ENCODE measurements around the gene AQP5.

AQP5 gene

GRCh38 chr12:49932533-49933130 is 29.0 kb upstream of the AQP5 start:
- DNase-seq (ENCODE audit: low spot score) = no peak

- DNase-seq (ENCODE audit: low spot score) = no peak
Measured at GRCh38 chr12:49933796-49934195, 27.9 kb upstream of the AQP5 start.

- no peak for DNase-seq (ENCODE audit: low spot score)
Measured at GRCh38 chr12:49934505-49934904, 27.2 kb upstream of the AQP5 start.

GRCh38 chr12:49936925-49937324 is 24.7 kb upstream of the AQP5 start:
- no peak for DNase-seq (ENCODE audit: low spot score)

GRCh38 chr12:49937639-49938300 is 23.9 kb upstream of the AQP5 start:
- DNase-seq (ENCODE audit: low spot score) = no peak

DNA sequence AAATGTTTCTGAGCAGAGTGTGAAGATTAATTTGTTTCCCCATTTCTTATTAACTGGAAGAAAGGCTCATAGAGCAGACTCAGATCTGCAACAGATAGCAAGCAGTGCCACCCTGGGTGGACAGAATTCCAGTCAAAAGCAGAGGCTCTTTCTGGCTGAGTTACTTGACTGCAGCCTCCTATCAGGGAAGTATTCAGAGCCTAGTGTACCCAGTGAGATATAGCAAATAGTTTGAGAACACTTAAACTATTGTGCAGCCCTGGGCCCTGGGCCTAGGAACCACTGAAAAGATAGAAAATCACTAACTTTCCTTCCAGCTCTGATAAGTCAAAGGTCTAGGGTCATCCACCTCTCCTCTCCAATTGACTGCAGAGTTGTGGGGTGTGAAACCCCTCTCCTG is 22.4 kb upstream of the AQP5 start:
- no peak for DNase-seq (ENCODE audit: low spot score)

DNA sequence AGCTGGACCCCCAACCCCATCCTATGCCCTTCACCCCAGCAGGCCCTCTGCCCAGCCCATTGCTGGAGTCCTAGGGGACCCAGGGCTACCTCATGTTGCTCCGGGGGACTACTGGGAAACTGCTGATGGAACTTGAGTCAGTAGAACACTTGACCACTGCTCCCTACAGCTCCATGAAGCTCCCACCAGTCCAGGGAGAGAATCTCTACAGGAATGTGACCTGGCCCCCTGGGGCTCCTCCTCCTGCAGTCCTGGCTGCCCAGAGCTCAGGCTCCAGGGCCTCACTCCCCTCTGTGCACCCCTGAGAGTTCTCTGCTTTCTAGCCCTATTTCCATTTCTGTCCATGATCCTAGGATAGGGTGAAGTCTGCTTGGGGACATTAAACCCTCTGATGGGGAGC is 22.0 kb upstream of the AQP5 start:
- DNase-seq (ENCODE audit: low spot score) = no peak

- no peak for DNase-seq (ENCODE audit: low spot score)
Measured at GRCh38 chr12:49941556-49942511, 19.8 kb upstream of the AQP5 start.

DNA sequence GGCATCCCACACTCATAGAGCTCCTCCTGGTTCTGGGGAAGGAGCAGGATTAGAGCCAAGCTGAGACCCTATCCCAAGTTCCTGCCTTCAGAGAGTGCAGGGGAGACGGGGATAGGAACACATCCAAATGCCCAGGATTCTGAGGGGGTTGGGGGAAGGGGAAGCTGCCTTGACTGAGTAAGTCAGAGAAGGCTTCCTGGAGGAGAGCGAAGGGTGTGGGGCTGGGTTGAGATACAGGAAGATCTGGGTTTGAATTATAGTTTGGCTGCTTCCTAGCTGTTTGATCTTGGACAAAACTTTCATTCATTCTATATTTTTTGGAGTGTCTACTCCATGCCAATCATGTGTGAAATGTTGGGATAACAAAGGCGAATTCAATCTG is 19.2 kb upstream of the AQP5 start:
- DNase-seq (ENCODE audit: low spot score) = peak; percentile 14

- no peak for DNase-seq (ENCODE audit: low spot score)
Measured at GRCh38 chr12:49942921-49943624, 18.6 kb upstream of the AQP5 start.

- no peak for DNase-seq (ENCODE audit: low spot score)
Measured at GRCh38 chr12:49943625-49943960, 18.1 kb upstream of the AQP5 start.

DNA sequence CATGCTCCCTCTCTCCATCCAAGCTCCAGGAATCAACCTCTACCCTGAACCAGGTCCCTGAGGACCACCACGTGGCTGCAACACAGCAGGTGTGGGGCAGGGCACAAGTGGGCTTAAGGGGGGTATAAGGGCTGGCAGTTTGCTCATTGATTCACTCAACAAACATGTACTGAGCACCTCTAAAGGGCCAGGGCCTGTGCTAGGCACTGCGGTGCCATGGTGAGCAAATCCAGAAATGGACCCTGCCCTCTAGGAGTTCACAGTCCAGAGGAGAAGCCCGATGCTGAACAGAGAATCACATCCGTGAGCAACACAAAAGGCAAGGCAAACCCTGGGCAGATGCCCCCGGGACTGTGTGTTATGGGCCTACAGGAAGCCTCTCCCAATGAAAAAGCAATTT is 17.6 kb upstream of the AQP5 start:
- DNase-seq (ENCODE audit: low spot score) = no peak

- no peak for DNase-seq (ENCODE audit: low spot score)
Measured at GRCh38 chr12:49944718-49945117, 17.0 kb upstream of the AQP5 start.

- peak; percentile 75 for DNase-seq (ENCODE audit: low spot score)
Measured at GRCh38 chr12:49945394-49946080, 16.1 kb upstream of the AQP5 start.

GRCh38 chr12:49946086-49946485 is 15.6 kb upstream of the AQP5 start:
- no peak for DNase-seq (ENCODE audit: low spot score)

DNA sequence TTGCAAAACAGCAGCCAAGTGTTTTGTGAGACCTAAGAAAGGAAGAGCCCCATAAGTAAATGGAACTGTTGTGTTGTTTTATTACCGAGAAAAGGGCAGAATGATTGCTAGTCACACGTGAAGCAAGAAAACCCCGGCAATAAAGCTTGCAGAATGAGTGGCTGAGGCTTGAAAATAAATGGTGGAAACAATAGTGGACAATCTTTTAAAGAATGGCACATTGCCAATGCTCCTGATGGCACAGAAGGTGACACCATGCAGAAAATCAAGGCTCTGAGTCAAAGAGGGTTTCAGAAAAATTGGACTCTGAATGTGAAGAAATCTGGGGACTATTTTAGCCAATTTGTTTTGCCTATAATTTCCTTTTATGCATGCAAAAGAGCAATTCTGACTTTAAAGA is 15.2 kb upstream of the AQP5 start:
- no peak for DNase-seq (ENCODE audit: low spot score)

- DNase-seq (ENCODE audit: low spot score) = no peak
Measured at GRCh38 chr12:49947593-49948226, 14.0 kb upstream of the AQP5 start.

DNA sequence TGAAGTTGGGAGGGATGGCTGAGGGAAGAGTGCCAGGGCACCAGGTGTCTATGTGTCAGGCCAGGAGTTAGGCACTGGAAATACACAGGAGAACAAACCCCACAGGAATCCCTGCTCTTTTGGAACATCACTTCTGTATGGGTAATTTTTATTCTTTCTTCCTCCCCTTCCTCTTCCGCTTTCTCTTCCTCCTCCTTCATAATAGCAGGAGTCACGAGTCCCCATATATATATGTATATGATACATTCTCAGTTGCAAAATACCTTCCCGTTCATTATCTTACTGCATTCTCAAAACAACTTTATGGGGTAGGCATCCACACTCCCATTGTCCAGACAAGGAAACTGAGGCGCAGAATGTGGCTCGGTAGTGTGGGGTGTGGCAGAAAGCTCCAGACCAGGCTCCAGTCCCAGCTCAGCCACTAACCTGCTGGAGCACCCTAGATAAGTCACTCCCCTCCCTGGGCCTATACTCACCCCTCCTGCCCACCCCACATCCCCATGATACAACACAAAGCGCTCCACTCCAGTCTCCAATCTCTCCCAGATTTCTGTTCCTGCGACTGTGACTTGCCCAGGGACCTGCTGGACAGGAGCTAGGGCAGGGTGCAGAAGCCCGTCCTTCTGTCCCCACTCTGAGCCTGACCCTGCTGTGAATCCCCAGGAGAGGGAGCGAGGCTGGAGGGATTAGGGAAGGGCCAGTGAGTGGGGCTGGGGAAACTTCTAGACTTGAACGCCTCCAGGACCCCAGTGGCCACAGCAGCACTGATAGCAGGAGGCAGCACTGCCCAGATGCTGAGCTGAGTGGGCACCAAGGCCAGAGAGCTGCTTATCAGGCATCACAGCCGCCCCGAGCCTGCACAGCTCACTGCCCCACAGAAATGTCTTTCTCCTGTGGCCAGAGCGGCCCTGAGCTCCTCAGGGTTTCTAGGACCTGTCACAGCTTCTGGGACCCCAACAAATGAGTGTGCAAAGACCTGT is 12.5 kb upstream of the AQP5 start:
- no peak for DNase-seq (ENCODE audit: low spot score)

DNA sequence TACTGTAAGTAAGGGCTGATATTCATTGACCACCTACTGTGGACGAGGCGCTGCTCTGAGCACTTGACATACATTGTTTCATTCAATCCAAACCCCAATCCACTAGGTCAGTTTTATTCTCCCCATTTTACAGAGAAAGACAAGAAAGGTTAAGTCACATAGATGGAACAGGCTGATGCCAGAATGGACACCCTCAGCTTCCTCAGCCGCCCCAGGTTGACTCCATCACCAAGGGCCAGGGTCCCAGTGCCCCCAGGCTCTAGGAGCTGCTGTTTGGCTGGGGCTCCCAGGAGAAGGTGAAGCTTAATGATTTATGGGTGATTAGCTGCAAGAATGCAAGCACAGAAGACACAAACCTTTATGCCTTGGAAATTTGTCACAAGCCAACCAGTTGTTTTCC is 11.8 kb upstream of the AQP5 start:
- DNase-seq (ENCODE audit: low spot score) = no peak

All from COLO829 (cell line).